AG04450 (cell line): ENCODE results near the gene PISD. TPM values are rescaled to one million over a fixed set of nuclear protein-coding genes. Genes with fewer than 3 reads are reported as not detected.
"Not testable (repeated sequence)": the region's sequence is repeated elsewhere in the genome, so short reads cannot be mapped to it uniquely, and the experiment has no call there.

Source experiments
- CTCF ChIA-PET: fragments of 300-600, 350-600 bp; formaldehyde crosslinking; extraction: SDS; loops from one replicate; lab custom pipeline; 2022; ENCODE audit warnings: antibody characterized with exemption, inconsistent platforms; lab: Charles Lee
- POLR2A ChIA-PET: fragments of 350-600 bp; formaldehyde crosslinking; extraction: SDS; loops from one replicate; lab custom pipeline; 2021; ENCODE audit warnings: antibody characterized with exemption, inconsistent platforms; lab: Yijun Ruan, JAX
- DNase-seq: peaks from one replicate; pipeline ENCODE4 v3.0.0-alpha.2; 2011; ENCODE audit warnings: low read depth, low spot score
- H3K27ac ChIP-seq: one replicate; pipeline ENCODE4 v1.5.1; 2012; ENCODE audit warnings: low read depth, low read length, control low read depth
- H3K27me3 ChIP-seq: one replicate; pipeline ENCODE4 v1.6.0; 2012; ENCODE audit warnings: low read length; ENCODE audit not compliant: control insufficient read depth, insufficient read depth
- H3K4me3 ChIP-seq: 2 replicates; pipeline ENCODE4 v1.5.1; 2011; ENCODE audit warnings: mild to moderate bottlenecking, low read depth, low read length, control low read depth
- H3K9me3 ChIP-seq: 2 replicates; pipeline ENCODE4 v1.5.1; 2012; ENCODE audit warnings: low read length; ENCODE audit not compliant: control insufficient read depth, insufficient read depth
- polyA minus RNA-seq: library from RNA; depleted of rRNA, polyadenylated mRNA; stranded (reverse); fragments of >200 nt; gene quantifications from 2 replicates; pipeline ENCODE4 v1.2.3, GENCODE V29; 2011; rRNA and poly(A)+ RNA removed
- polyA plus RNA-seq: library from polyadenylated mRNA; depleted of rRNA; stranded (reverse); fragments of >200 nt; gene quantifications from 2 replicates; pipeline ENCODE4 v1.2.3, GENCODE V29; 2011; rRNA removed
- TF ChIP-seq, protein P1 (sequence below): IDR thresholded peaks from 2 replicates; pipeline ENCODE4 v1.5.1; 2011; ENCODE audit warnings: low read depth, low read length, control low read depth, inconsistent platforms

The PISD gene
- 21.6 and 26.6 TPM in 2 replicates for polyA plus RNA-seq
- 21.9 and 44.5 TPM in 2 replicates for polyA minus RNA-seq

DNA sequence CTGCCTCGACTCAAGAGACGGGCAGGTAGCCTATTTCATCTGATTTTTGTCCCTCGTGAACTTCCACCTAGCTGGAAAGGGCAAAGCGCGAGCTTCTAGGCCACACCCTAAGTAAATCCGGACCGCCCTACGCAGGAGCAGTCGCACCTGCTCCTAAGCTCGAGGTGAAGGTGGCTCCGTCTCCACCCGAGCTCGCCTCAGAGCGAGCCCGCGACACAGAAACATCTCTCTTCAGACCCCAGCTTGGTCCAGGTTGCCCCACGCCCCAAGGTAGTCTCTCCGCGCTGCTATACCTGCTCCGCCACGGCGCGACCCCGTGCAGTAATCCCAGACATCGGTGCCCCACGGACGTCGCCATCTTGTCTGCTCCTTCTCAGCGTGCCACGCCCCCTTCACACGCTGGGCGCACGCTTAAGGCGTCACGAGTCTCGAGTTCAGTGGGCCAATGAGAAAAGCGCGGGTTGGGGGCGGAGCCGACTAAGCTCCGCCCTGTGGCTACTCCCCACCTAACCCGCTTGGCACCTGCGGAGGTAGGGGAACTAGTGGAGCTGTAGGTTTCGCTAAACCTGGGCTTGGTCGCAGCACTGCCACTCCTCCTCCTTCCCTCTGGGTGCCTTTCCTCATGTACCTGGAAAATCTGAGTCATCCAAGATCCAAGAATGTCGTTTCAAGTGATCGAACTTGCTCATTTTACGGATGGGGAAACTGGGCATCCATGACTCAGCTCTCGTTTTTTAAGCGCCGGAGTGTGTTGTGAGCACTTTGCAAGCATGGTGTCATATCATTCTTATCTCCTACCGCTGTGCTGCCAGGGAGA is at the start of gene PISD:
TSS of gene PISD (minus strand) at position 365 of the 817 bp plus-strand sequence. CDS start at position 358, 7 bp downstream.
- ChIA-PET CTCF (interaction anchor here (1.5 to 3.0 kb wide), 3 partner anchors 106 to 603 kb away, joined by 4 to 18 read pairs (median 6); no protein-coding TSS in a partner anchor), POLR2A (interaction anchor here (1.1 to 1.3 kb wide), 2 partner anchors 14 to 308 kb away, joined by 3 to 5 read pairs; no protein-coding TSS in a partner anchor)
- peak within 1 kb of the TSS; percentile 88 for H3K27ac ChIP-seq
- DNase-seq, result peak; percentile 74
- TF ChIP-seq, protein P1, sequence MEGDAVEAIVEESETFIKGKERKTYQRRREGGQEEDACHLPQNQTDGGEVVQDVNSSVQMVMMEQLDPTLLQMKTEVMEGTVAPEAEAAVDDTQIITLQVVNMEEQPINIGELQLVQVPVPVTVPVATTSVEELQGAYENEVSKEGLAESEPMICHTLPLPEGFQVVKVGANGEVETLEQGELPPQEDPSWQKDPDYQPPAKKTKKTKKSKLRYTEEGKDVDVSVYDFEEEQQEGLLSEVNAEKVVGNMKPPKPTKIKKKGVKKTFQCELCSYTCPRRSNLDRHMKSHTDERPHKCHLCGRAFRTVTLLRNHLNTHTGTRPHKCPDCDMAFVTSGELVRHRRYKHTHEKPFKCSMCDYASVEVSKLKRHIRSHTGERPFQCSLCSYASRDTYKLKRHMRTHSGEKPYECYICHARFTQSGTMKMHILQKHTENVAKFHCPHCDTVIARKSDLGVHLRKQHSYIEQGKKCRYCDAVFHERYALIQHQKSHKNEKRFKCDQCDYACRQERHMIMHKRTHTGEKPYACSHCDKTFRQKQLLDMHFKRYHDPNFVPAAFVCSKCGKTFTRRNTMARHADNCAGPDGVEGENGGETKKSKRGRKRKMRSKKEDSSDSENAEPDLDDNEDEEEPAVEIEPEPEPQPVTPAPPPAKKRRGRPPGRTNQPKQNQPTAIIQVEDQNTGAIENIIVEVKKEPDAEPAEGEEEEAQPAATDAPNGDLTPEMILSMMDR, result no peak
- H3K4me3 ChIP-seq, result peak within 1 kb of the TSS; percentile 98
- H3K27me3 ChIP-seq, result no peaks in the 10 kb centered on the region
- peaks cover 3% of the 10 kb centered on the region; the same call in 1 of the 2 replicates for H3K9me3 ChIP-seq

- H3K27me3 ChIP-seq, POLR2A ChIA-PET, H3K27ac ChIP-seq, DNase-seq, H3K4me3 ChIP-seq, H3K9me3 ChIP-seq: not testable (repeated sequence)
- CTCF ChIA-PET, result interaction anchor here (0.7 kb wide), 1 partner anchor 259 kb away, joined by 3 read pairs; no protein-coding TSS in a partner anchor
Measured at GRCh38 chr22:31711226-31711625, 49.2 kb upstream of the PISD start.

GRCh38 chr22:31707519-31707918 is 45.5 kb upstream of the PISD start:
- Histone ChIP-seq H3K4me3 (no peak overlapping the region), H3K27ac (no peak overlapping the region), H3K27me3 (no peaks in the 10 kb centered on the region), H3K9me3 (no peaks in the 10 kb centered on the region)
- TF ChIP-seq, protein P1, result no peak
- CTCF ChIA-PET, result no interaction called here
- DNase-seq, result no peak
- POLR2A ChIA-PET, result no interaction called here

- Histone ChIP-seq H3K4me3 (no peak overlapping the region), H3K27ac (no peak overlapping the region), H3K27me3 (no peaks in the 10 kb centered on the region), H3K9me3 (no peaks in the 10 kb centered on the region)
- DNase-seq, result no peak
- TF ChIP-seq, protein P1, result no peak
- CTCF ChIA-PET, result interaction anchor here (0.9 kb wide), 1 partner anchor 29 kb away, joined by 3 read pairs; no protein-coding TSS in a partner anchor
- POLR2A ChIA-PET, result no interaction called here
Measured at GRCh38 chr22:31695423-31695822, 33.4 kb upstream of the PISD start.

- POLR2A ChIA-PET, H3K4me3 ChIP-seq, CTCF ChIA-PET, DNase-seq, H3K27me3 ChIP-seq, H3K9me3 ChIP-seq, H3K27ac ChIP-seq: not testable (repeated sequence)
Measured at GRCh38 chr22:31694046-31694445, 32.0 kb upstream of the PISD start.
